GM10248 (cell line): ENCODE results near the gene CDC20.
A peak's percentile ranks its signal among the peaks of the same experiment; 100 is the strongest.

ENCODE experiments used
- CTCF ChIA-PET: fragments of 300-600 bp; sonication (Branson Sonifier 250); formaldehyde crosslinking; extraction: SDS; loops from one replicate; lab custom pipeline; 2021; ENCODE audit warnings: antibody characterized with exemption; lab: Yijun Ruan, JAX
- POLR2A ChIA-PET: fragments of 350-650 bp; sonication (Branson Sonifier 250); formaldehyde crosslinking; extraction: SDS; loops from one replicate; lab custom pipeline; 2020; ENCODE audit warnings: antibody characterized with exemption; lab: Yijun Ruan, JAX
- DNase-seq: peaks from one replicate; pipeline ENCODE4 v3.0.0; 2012; ENCODE audit errors: extremely low spot score
- TF ChIP-seq, protein P1 (sequence below): IDR thresholded peaks from 2 replicates; pipeline ENCODE4 v1.5.1; 2012; ENCODE audit warnings: mild to moderate bottlenecking, low read depth; ENCODE audit errors: extremely low read depth, missing control alignments, control extremely low read depth

CDC20 gene

DNA sequence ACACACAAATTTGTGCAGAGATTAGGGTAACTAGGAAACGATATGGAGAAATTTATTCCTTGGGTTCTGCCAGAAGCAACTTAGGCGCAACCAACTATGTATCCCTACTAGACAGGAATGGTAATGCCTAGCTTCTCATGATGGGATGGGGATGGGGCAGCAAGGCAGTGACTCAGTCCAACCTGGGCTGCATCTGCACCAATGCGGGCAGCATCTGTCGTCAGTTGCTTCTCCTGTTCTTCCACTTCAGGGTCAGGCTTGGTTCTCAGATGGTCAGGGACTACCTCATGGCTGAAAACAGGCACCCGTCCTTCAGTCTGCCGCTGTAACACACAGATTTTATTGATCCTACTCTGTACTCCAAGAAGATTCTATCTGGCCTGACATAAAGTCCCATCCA, 27.9 kb downstream of the CDC20 start:
- ChIA-PET CTCF (interaction anchor here (1.2 to 2.1 kb wide), 4 partner anchors 9 to 28 kb away, joined by 3 to 7 read pairs (median 4); partner anchors contain the start of gene ELOVL1), POLR2A (no interaction called here)
- TF ChIP-seq, protein P1, sequence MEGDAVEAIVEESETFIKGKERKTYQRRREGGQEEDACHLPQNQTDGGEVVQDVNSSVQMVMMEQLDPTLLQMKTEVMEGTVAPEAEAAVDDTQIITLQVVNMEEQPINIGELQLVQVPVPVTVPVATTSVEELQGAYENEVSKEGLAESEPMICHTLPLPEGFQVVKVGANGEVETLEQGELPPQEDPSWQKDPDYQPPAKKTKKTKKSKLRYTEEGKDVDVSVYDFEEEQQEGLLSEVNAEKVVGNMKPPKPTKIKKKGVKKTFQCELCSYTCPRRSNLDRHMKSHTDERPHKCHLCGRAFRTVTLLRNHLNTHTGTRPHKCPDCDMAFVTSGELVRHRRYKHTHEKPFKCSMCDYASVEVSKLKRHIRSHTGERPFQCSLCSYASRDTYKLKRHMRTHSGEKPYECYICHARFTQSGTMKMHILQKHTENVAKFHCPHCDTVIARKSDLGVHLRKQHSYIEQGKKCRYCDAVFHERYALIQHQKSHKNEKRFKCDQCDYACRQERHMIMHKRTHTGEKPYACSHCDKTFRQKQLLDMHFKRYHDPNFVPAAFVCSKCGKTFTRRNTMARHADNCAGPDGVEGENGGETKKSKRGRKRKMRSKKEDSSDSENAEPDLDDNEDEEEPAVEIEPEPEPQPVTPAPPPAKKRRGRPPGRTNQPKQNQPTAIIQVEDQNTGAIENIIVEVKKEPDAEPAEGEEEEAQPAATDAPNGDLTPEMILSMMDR = no peak
- DNase-seq = no peak

DNA sequence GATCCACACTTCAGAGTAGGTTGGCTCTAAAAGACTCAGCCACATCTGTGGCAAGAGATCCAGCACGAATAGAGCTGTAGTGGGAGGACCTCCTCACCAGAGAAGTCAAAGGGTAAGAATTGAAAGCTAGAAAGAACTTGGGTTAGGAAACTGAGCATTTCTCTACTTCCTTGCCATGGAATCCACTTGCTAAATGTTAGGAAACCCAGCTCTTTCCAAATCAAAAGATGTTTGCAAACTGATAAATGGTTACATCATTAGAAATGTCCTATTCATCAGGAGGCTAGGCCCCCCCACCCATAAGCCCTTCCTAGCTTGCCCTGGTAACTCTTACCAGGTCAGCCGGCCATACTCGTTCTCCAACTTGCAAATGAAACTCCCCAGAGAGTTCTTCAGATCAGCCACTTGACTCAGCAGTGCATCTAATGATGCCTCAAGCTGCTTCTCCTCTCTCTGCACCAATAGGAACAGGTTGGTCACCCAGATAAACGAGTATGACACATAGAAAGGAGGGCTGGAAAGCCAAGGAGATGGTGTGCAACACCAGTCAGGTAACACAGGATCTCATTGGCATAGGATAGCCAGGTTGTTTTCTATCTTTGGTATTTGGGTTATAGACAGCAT, 29.3 kb downstream of the CDC20 start:
- DNase-seq = no peak
- ChIA-PET POLR2A (interaction anchor here (1.0 to 1.1 kb wide), 2 partner anchors 11 to 20 kb away, joined by 3 read pairs; partner anchors contain the start of gene ELOVL1), CTCF (interaction anchor here (0.8 to 1.8 kb wide), 4 partner anchors 10 to 27 kb away, joined by 3 to 7 read pairs (median 4); no protein-coding TSS in a partner anchor)
- TF ChIP-seq, protein P1 = no peak

DNA sequence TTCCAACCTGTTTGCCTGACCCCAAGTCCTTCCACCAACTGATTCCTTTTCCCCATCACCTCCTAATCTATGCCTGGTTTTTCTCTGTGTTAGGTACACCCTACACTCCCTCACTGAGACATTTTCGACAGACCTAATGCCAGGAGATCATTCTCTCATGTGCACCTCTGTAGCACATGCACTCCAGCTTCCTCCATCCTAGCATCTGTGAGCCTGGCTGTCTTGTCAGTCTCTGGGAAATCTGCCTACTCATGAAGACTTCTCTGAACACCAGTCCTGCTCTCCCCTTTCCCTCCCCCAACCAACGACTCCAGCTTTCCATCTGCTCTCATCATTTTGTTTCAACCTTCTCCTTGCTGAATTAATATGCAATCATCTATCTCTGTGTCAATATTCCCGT, 29.8 kb downstream of the CDC20 start:
- CTCF ChIA-PET = interaction anchor here (0.9 to 1.7 kb wide), 6 partner anchors 11 to 546 kb away, joined by 3 to 7 read pairs (median 3); no protein-coding TSS in a partner anchor

DNA sequence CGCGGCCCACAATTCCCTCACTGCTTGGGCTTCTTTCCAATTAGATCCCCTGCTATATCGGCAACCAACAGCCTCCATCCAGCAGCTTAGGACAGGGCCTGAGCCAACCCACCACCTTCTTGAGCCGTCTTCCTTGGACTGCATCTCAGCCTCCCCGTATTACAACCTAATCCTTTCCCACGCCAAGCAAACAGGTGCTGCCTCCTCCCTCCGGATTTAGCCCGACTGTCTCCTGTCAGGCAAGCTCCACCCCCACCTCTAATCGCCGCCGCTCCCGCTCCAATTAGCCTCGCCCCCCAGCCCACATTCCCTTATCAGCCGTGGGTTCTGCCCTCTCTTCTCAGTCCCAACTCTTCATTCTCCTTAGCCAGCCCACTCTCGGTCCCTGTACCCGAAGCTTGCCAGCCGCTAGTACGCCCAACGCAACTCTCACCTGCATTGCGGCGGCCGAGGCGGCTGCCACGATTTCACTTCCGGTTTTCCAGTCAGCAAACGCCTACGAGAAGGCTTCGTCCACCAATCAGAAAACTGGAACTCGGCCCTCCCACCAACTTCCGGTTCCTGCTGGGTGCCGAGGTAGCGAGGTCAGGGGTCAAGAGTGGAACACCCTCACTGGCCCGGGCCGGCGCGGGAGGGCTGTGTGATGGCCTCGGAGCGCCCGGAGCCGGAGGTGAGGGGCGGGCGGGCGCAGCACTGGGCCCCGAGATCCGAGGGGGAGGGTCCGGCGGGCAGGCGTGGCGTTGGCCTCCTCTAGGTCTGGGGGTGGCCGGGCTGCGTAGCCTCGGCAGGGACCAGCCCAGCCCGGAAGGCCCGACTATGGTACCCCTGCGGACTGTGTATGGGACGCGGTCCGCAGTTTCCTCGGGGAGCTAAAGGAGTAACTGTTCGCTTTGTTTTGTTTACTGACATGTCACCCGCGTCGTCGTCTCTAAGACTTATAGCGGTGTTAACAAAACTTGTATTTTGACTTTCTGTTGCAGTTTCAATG, 30.8 kb downstream of the CDC20 start, which contains the start of the genes MED8 and SZT2:
Gene MED8 (minus strand): TSS at position 475 of the 988 bp plus-strand sequence. CDS start 36 bp downstream, at position 439.
Gene SZT2 (plus strand): TSS at position 574 of the 988 bp plus-strand sequence. CDS start 70 bp downstream, at position 644.
- POLR2A ChIA-PET = interaction anchor here (1.1 kb wide), 1 partner anchor 13 kb away, joined by 3 read pairs; no protein-coding TSS in a partner anchor
- DNase-seq = peak; percentile 97
- TF ChIP-seq, protein P1 = no peak
- CTCF ChIA-PET = interaction anchor here (0.8 to 1.7 kb wide), 10 partner anchors 12 to 545 kb away, joined by 3 to 7 read pairs (median 3); no protein-coding TSS in a partner anchor

More for the DNA sequence above, 29.8 kb downstream of the CDC20 start:
- TF ChIP-seq, protein P1 = no peak
- POLR2A ChIA-PET = interaction anchor here (1.1 kb wide), 1 partner anchor 12 kb away, joined by 3 read pairs; no protein-coding TSS in a partner anchor
- no peak for DNase-seq

DNA sequence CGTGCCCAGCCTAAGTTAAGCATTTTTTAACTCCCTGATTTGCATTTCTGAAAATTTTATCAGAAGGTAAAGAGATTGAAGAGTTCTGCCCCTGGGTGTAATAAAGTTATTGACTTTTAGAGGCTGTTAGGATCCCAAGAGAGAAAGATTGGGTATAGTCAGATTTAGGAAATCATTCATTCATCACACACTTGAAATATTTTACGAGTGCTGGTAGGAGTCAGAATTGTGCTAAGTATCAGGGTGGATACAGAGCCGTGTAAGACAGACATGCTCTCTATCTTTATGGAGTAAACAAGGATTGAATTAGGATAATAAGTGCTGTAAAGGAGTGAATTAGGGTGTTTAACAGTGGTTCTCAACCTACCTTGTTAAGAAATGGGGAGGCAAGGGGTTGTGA, 33.9 kb downstream of the CDC20 start:
- ChIA-PET CTCF (interaction anchor here (1.4 kb wide), 1 partner anchor 166 kb away, joined by 5 read pairs; no protein-coding TSS in a partner anchor), POLR2A (no interaction called here)
- TF ChIP-seq, protein P1 = no peak
- no peak for DNase-seq
